Measurements from ENCODE around the gene GPR68.

DNA sequence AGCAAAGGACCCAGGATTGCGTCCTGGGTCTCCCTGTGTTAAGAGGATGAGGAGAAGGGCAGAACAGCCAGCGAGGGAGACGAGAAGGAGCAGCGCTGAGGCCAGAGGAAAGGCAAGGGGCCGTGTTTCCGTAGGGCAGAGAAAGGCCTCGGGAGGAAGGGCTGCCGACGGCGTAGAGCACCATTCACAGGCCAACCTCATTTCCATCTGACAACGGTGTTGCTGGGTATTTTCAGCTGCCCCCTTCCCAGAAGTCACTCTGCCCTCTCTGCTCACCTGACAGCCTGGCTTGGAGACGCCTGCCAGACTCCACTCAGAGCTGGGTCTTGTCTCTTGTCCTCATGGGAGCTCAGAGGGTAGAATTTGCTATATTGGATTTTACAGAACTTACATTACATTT is 51.4 kb downstream of the GPR68 start:
- TF ChIP-seq CTCF (IDR thresholded peaks at IDR 0.05) (no peak), POLR2AphosphoS5 (IDR thresholded peaks at IDR 0.05; ENCODE audit: insufficient read depth in 1 of 2, low read depth in 1 of 2) (no peak)

Data from vagina (tissue), 2 donors.